GM21528 (cell line): ENCODE results near the gene GHDC.
"Not testable (repeated sequence)": the region's sequence is repeated elsewhere in the genome, so short reads cannot be mapped to it uniquely, and the experiment has no call there.

Source experiments
- ATAC-seq: cut with Tn5 transposase; IDR thresholded peaks from one replicate; pipeline ENCODE4 v1.9.1; 2021; ENCODE audit warnings: mild to moderate bottlenecking, moderate library complexity; ENCODE audit not compliant: unreplicated experiment, low FRiP score

GHDC gene

DNA sequence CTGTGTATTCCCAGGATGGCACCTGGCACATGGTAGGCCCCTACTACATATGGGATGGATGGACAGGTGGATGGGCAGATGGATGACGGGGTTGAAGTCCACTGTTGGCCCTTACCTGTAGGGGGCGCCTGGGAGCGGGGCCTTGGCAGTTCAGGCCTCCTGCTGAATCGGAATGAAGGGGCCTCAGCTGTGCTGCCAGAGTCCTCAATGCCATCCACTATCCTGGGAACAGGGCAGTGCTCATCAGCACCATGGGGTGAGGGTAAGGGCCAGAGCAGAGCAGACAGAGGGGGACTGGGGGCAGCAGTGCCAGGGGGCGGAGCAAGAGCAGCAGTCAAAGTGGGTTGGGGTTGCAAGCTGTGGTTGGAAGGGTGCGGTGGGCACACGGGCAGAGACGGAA, 31.2 kb downstream of the GHDC start:
- ATAC-seq = no peak

DNA sequence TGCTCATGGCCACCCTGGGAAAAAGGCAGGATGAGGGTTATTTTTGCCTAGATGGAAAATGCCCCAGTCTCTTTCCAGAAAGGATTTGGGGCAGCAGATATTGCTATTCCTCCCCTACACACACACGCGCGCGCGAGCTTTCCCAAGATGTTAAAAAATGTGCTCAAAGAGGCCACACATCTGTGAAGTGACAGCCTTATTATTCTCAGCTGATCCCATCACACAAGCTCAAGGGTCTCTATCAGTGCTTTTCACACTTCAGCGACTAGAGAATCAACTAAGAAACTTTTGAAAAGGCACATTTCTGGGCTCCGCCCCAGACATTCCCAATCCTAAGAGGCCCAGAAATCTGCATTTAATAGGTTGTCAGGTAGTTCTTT, 33.8 kb downstream of the GHDC start:
- ATAC-seq = no peak

DNA sequence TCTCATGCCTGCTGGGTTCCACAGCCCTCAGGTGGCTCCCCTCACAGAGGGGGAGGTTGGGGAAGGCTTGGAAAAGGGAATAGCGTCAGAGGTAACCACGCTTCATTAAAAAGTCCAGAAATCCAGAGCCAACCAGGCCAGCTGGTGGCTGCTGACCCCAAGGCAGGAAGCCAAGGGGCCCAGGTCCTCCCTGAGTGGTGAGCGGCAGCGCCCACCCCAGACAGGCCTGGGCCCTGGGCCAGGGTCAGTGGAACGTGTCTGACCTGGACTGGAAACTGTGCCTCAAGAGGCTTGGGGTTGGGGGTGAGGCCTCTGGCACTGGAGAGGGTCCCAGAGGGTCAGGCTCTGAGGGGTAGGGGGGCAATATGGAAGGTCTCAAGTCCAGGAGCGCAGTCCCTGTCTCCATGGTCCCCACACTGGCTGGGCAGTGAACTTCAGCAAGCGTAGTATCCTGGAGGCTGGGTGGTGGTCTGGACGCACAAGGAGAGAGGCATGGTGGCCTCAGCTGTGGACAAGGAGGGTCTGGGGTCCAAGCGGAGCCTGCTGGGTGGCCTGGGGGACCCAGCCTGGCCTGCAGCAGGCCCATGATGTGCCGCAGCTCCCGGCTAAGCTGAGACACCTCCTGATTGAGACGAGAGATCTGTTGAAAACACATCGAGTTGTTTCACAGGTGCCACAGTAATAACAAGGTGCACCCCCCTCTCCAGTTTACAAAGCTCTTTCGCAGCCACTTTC, 34.3 kb downstream of the GHDC start:
- no peak for ATAC-seq

DNA sequence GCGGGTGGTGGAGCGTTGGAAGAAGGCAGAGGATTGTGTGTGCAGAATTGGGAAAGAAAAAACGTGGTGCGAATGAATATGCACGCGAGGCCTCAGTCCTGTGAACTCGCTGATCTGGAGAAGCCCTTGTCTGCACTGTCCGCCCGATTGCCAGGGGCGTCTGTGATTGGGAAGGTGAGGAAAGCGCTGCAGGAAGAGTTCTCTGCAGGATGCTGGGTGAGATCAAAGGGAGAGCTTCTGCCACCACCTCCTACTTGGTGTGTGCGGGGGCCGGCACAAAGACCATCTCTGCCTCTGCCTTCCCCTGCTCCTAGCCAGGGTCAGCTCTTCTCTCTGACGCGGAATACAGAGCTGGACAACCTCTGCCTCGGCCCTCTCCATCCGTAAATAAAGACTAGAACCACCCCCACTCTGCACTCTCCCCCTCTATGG, 38.7 kb downstream of the GHDC start:
- no peak for ATAC-seq

DNA sequence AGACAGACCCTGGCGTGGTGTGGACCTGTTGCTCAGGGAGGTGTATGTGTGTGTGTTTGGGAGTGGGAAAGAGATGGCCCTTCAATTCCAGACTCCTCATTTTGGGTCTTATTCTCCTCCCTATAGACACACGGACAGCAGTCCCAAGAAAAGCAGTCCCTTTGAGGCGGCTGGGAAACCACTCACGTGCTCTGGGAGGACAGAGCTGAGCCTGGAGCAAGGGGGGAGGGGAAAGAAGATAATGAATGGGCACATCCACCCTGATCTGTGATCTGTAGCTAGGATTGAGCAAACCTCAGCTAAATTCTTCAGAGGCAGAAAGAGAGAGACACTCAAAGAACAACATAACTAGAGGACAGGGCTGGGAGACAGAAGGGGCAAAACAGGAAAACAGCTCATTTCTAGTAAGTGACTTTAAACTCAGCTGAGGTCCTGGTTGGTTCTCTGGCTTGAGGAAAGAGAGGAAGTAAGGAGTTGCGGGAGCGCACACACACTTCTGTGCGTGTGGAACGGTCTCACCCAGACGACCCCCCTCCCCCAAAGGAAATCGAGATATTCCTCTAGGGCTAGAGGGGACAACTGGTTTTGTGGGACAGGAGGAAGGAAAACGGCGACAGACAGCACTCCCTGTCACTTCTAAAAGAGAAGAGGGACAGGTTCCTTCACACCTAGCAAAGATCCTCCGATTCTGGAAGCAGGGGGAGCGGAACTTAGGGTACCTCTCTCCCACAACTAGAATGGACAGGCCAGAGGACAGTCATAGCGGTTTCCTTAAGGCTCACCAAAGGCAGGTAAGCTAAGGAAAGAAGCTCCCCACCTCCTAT, 40.2 kb downstream of the GHDC start:
- no peak for ATAC-seq

DNA sequence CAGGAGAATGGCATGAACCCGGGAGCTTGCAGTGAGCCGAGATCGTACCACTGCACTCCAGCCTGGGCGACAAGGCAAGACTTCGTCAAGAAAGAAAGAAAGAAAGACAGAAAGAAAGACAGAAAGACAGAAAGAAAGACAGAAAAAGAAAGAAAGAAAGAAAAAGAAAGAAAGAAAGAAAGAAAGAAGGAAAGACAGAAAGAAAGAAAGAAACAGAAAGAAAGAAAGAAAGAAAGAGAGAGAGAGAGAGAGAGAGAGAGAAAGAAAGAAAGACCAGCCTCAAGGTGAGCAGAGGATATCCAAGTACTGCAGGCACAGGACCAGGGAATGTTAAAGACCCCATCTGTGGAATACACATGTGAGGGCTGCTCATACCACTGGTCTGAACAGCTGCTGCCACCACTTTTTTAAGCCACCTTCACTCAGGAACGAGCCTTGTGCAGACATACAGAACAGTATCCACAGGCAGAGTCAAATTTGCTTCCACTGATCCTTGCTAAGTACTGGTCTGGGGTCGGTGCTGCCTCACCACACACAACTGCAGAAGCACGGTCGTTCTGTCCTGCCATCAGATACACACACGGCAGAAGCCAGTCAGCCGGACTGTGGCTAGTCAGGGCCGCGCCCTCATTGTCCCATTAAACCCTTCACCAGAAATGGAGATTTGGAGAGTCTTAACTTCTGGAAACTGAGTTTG, 47.2 kb downstream of the GHDC start:
- no peak for ATAC-seq

DNA sequence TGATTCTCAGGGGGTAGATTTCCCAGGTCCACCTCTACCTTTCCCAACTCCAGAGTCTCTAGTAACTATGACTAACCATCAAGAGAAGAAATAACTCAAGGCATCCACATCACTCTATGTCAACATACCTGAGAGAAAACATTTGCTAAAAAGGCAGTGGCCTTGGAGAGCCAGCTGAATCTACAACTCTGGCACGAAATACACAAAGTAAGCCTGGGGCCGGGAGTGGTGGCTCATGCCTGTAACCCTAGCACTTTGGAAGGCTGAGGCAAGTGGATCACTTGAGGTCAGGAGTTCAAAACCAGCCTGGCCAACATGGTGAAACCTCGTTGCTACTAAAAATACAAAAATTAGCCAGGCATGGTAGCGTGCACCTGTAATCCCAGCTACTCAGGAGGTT, 51.2 kb downstream of the GHDC start:
- ATAC-seq = not testable (repeated sequence)

DNA sequence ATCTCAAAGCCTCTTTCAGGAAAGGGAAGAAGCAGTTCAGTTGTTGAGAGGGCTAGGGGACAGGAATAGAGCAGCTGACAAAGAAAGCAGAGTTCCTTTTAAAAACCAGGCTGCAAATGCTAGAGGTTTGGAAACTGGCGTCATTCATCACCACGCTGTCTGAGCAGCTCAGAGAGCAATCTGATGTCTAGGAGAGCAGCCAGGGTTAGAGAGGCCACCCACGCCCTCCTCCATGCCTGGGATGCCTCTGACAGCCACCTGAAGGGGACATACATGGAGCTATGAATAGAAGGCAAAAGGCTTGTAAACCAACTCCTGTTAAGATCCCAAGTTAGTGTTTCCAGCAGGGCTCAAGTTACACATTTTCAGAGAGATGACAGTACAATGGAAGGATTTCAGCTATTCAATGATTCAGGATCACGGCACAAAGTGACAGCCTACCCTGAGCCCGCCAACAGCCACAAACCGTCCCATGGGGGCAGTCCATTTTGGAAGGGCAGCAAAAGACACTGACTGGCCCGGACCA, 51.9 kb downstream of the GHDC start:
- no peak for ATAC-seq

DNA sequence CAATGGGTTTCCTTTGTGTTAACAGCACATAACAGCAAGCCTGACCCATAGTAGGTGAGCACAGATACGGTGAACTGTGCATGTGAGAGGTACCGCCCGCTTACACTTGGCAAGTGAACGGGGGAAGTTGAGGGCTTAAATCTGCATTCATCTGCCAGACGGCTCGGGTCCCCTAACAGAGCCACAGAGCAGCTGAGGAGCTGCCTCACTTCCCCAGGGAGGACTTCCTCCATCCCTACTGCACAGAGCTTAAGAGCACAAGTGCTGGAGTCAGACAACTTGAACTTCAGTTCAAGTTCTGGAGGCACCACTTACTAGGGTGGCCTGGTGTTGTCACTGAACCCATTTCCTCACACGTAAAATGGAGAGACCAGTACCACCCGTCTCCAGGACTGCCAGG, 52.9 kb downstream of the GHDC start:
- no peak for ATAC-seq

DNA sequence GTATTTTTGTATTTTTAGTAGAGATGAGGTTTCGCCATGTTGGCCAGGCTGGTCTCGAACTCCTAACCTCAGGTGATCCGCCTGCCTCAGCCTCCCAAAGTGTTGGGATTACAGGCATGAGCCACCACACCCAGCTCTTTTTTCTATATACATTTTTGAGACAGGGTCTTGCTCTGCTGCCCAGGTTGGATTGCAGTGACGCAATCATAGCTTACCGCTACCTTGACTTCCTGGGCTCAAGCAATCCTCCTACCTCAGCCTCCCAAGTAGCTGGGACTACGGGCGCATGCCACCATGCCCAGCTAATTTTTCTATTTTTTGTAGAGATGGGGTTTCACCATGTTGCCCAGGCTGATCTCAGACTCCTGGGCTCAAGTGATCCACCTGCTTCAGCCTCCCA, 53.6 kb downstream of the GHDC start:
- ATAC-seq = not testable (repeated sequence)
